ENCODE results near the gene KRT71. TPM values are rescaled to one million over a fixed set of nuclear protein-coding genes. Genes with fewer than 3 reads are reported as not detected.
A peak's percentile ranks its signal among the peaks of the same experiment; 100 is the strongest.
"Not testable (repeated sequence)": the region's sequence is repeated elsewhere in the genome, so short reads cannot be mapped to it uniquely, and the experiment has no call there.

KRT71 gene
- polyA plus RNA-seq, 3 donors = not detected

DNA sequence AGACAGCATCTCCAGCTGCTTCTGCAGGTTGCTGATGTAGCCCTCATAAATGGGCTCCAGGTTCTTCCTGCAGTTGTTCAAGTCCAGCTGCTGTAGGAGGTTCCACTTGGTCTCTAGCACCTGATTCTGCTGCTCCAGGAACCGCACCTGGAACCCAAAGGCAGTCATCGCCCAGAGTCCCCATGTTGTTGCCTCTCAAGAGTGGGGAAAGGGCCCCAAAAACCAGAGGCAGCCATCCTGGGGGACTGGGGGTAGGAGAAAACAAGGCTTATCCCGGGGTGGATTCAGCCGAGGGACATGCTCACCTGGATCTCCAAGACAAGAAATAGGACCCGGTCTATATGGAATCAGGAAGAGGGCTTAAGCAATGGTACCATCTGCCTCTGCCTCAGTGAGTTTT is 46.0 kb upstream of the KRT71 start:
- Mint-ChIP-seq H3K27me3 (ENCODE audit: low read depth in 3 of 3) (peaks cover 19 to 40% (median 31%) of the 10 kb centered on the region in 3 donors), H3K4me3 (no peak overlapping the region), H3K27ac (peak overlapping the region in 1 of 7 donors; percentile 24), H3K36me3 (no peaks in the 10 kb centered on the region), H3K4me1 (no peaks in the 10 kb centered on the region), H3K9me3 (peaks cover 0 to 11% (median 4%) of the 10 kb centered on the region in 7 donors)
- no peak overlapping the region for H3K9ac ChIP-seq (ENCODE audit: insufficient read depth, low read length, poor library complexity, severe bottlenecking)
- H2AFZ ChIP-seq (ENCODE audit: insufficient read depth, low read depth, low read length, poor library complexity, severe bottlenecking) = no peak overlapping the region
- H3K4me2 ChIP-seq (replicated peaks; ENCODE audit: extremely low read depth, low read length, poor library complexity, severe bottlenecking) = no peak overlapping the region
- intact Hi-C loops (cut with micrococcal nuclease) = no loop called here
- H4K20me1 ChIP-seq (ENCODE audit: insufficient read depth, low read length) = no peaks in the 10 kb centered on the region
- H3K4me1 ChIP-seq (ENCODE audit: control insufficient read depth in 1 of 2, insufficient read depth in 2 of 2, low read length in 2 of 2) = no peaks in the 10 kb centered on the region
- 90% methylated on average over 5 of the region's 5 CpGs for WGBS (ENCODE audit: insufficient coverage)
- peaks cover 19 to 28% of the 10 kb centered on the region in 2 donors for H3K27me3 ChIP-seq (ENCODE audit: control insufficient read depth in 2 of 2, insufficient read depth in 2 of 2, low read length in 2 of 2)
- H3K27ac ChIP-seq (ENCODE audit: low read depth in 1 of 2, low read length in 2 of 2) = no peak overlapping the region
- no peaks in the 10 kb centered on the region for H3K79me2 ChIP-seq (ENCODE audit: insufficient read depth, low read length)
- H3K36me3 ChIP-seq (replicated peaks in 1 of 2; ENCODE audit: control insufficient read depth in 1 of 2, insufficient read depth in 2 of 2, low read length in 2 of 2) = no peaks in the 10 kb centered on the region
- DNase-seq = no peak
- TF ChIP-seq, protein P1, sequence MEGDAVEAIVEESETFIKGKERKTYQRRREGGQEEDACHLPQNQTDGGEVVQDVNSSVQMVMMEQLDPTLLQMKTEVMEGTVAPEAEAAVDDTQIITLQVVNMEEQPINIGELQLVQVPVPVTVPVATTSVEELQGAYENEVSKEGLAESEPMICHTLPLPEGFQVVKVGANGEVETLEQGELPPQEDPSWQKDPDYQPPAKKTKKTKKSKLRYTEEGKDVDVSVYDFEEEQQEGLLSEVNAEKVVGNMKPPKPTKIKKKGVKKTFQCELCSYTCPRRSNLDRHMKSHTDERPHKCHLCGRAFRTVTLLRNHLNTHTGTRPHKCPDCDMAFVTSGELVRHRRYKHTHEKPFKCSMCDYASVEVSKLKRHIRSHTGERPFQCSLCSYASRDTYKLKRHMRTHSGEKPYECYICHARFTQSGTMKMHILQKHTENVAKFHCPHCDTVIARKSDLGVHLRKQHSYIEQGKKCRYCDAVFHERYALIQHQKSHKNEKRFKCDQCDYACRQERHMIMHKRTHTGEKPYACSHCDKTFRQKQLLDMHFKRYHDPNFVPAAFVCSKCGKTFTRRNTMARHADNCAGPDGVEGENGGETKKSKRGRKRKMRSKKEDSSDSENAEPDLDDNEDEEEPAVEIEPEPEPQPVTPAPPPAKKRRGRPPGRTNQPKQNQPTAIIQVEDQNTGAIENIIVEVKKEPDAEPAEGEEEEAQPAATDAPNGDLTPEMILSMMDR (IDR thresholded peaks at IDR 0.05) = no peak
- no peak overlapping the region for H3K4me3 ChIP-seq (replicated peaks in 1 of 3; ENCODE audit: low read depth in 2 of 3, low read length in 3 of 3)
- H3K9me3 ChIP-seq (replicated peaks in 1 of 2; ENCODE audit: control insufficient read depth in 1 of 2, insufficient read depth in 1 of 2, low read length in 2 of 2) = peaks cover 0 to 5% of the 10 kb centered on the region in 2 donors

GRCh38 chr12:52594237-52594636 is 41.3 kb upstream of the KRT71 start:
- no CpG with 5 or more reads among the region's 4 CpGs for WGBS (ENCODE audit: insufficient coverage)
- H2AFZ ChIP-seq (ENCODE audit: insufficient read depth, low read depth, low read length, poor library complexity, severe bottlenecking); DNase-seq; H3K4me2 ChIP-seq (replicated peaks; ENCODE audit: extremely low read depth, low read length, poor library complexity, severe bottlenecking); H3K27ac Mint-ChIP-seq; H3K27me3 ChIP-seq (ENCODE audit: control insufficient read depth in 2 of 2, insufficient read depth in 2 of 2, low read length in 2 of 2); H3K9me3 Mint-ChIP-seq; H3K79me2 ChIP-seq (ENCODE audit: insufficient read depth, low read length); H3K4me1 ChIP-seq (ENCODE audit: control insufficient read depth in 1 of 2, insufficient read depth in 2 of 2, low read length in 2 of 2); intact Hi-C loops (cut with micrococcal nuclease); H3K9me3 ChIP-seq (replicated peaks in 1 of 2; ENCODE audit: control insufficient read depth in 1 of 2, insufficient read depth in 1 of 2, low read length in 2 of 2); H3K36me3 ChIP-seq (replicated peaks in 1 of 2; ENCODE audit: control insufficient read depth in 1 of 2, insufficient read depth in 2 of 2, low read length in 2 of 2); H3K4me3 Mint-ChIP-seq; H3K9ac ChIP-seq (ENCODE audit: insufficient read depth, low read length, poor library complexity, severe bottlenecking); H3K27ac ChIP-seq (ENCODE audit: low read depth in 1 of 2, low read length in 2 of 2); H3K27me3 Mint-ChIP-seq (ENCODE audit: low read depth in 3 of 3); H3K36me3 Mint-ChIP-seq; H3K4me1 Mint-ChIP-seq; H4K20me1 ChIP-seq (ENCODE audit: insufficient read depth, low read length); H3K4me3 ChIP-seq (replicated peaks in 1 of 3; ENCODE audit: low read depth in 2 of 3, low read length in 3 of 3): not testable (repeated sequence)
